Measurements from ENCODE around the gene GNG12.

Gene GNG12

GRCh38 chr1:67839826-67840225 is 6.6 kb upstream of the GNG12 start:
- DNase-seq = no peak

GRCh38 chr1:67838180-67838910 is 5.1 kb upstream of the GNG12 start:
- no peak for DNase-seq

GRCh38 chr1:67836769-67837168 is 3.5 kb upstream of the GNG12 start:
- DNase-seq = no peak

- DNase-seq = no peak
Measured at GRCh38 chr1:67835663-67836452, 2.6 kb upstream of the GNG12 start.

- DNase-seq = no peak
Measured at GRCh38 chr1:67834246-67834877, 1.1 kb upstream of the GNG12 start.

GRCh38 chr1:67833602-67833940 is 304 bp upstream of the GNG12 start:
- no peak for DNase-seq

GRCh38 chr1:67831850-67832513 is 1.3 kb downstream of the GNG12 start:
- no peak for DNase-seq

- DNase-seq = no peak
Measured at GRCh38 chr1:67830928-67831830, 2.1 kb downstream of the GNG12 start.

GRCh38 chr1:67830226-67830625 is 3.0 kb downstream of the GNG12 start:
- DNase-seq = no peak

GRCh38 chr1:67827688-67828087 is 5.6 kb downstream of the GNG12 start:
- DNase-seq = no peak

- no peak for DNase-seq
Measured at GRCh38 chr1:67825591-67825990, 7.7 kb downstream of the GNG12 start.

- no peak for DNase-seq
Measured at GRCh38 chr1:67824766-67825165, 8.5 kb downstream of the GNG12 start.

- no peak for DNase-seq
Measured at GRCh38 chr1:67823615-67824014, 9.7 kb downstream of the GNG12 start.

- no peak for DNase-seq
Measured at GRCh38 chr1:67821263-67821662, 12.0 kb downstream of the GNG12 start.

- no peak for DNase-seq
Measured at GRCh38 chr1:67818725-67819301, 14.5 kb downstream of the GNG12 start.

- DNase-seq = no peak
Measured at GRCh38 chr1:67818162-67818561, 15.1 kb downstream of the GNG12 start.

GRCh38 chr1:67817319-67817718 is 15.9 kb downstream of the GNG12 start:
- DNase-seq = no peak

GRCh38 chr1:67816506-67816905 is 16.8 kb downstream of the GNG12 start:
- no peak for DNase-seq

GRCh38 chr1:67816095-67816475 is 17.2 kb downstream of the GNG12 start:
- DNase-seq = no peak

- DNase-seq = no peak
Measured at GRCh38 chr1:67815303-67816094, 17.8 kb downstream of the GNG12 start.

GRCh38 chr1:67814121-67814772 is 19.0 kb downstream of the GNG12 start:
- DNase-seq = no peak

Data from CD4-positive, alpha-beta T cell treated with Interferon gamma for 1 hour (primary cell).